ENCODE data around the gene KDM5B. TPM values are rescaled to one million over a fixed set of nuclear protein-coding genes. Genes with fewer than 3 reads are reported as not detected.

KDM5B gene
- total and polyA plus RNA-seq, 9 of the 15 experiments (the other 6 are each of a cell fraction or from before 2014, with no cell fraction given), result 15.4 to 90.6 (median 57.1) TPM

- Histone ChIP-seq H3K27me3 (ENCODE audit: control insufficient read depth in 2 of 2, insufficient read depth in 2 of 2, low read length in 2 of 2) (no peaks in the 10 kb centered on the region), H2AFZ (ENCODE audit: low read depth, low read length) (no peak overlapping the region), H3K4me1 (replicated peaks in 1 of 2; ENCODE audit: control insufficient read depth in 2 of 2, insufficient read depth in 2 of 2, low read length in 2 of 2) (no peaks in the 10 kb centered on the region), H3K4me3 (no peak overlapping the region), H3K79me2 (ENCODE audit: control insufficient read depth, insufficient read depth, low read length) (no peaks in the 10 kb centered on the region), H3K36me3 (ENCODE audit: control insufficient read depth, insufficient read depth, low read length) (peaks cover 94% of the 10 kb centered on the region), H4K20me1 (replicated peaks; ENCODE audit: control insufficient read depth, insufficient read depth, low read length) (no peaks in the 10 kb centered on the region), H3K9me3 (replicated peaks; ENCODE audit: control insufficient read depth, insufficient read depth, low read depth, low read length) (no peaks in the 10 kb centered on the region), H3K4me2 (ENCODE audit: insufficient read depth, low read length) (no peak overlapping the region), H3K9ac (ENCODE audit: insufficient read depth in 1 of 2, low read depth in 2 of 2, low read length in 2 of 2) (no peak overlapping the region), H3K27ac (ENCODE audit: extremely low read depth, low read depth, low read length) (no peak overlapping the region), H3K9me1 (ENCODE audit: control insufficient read depth, insufficient read depth, low read length) (no peaks in the 10 kb centered on the region)
- intact Hi-C loops (cut with micrococcal nuclease) (loop anchor here (10.0 kb wide), 1 partner anchor 249 kb away; no protein-coding TSS in a partner anchor), in situ Hi-C loops (cut with MboI) (no loop called here)
- 80% methylated on average over 3 of the region's 3 CpGs for WGBS (ENCODE audit: insufficient coverage, low coverage, missing lambda C conversion rate)
- no peak for TF ChIP-seq SNIP1 (IDR thresholded peaks at IDR 0.05; ENCODE audit: low read depth)
- no peak for TF ChIP-seq ZBTB11 (CRISPR knock-in tag; IDR thresholded peaks at IDR 0.05)
- peak; percentile 67 for TF ChIP-seq CEBPB (tag; IDR thresholded peaks at IDR 0.05)
- no peak for TF ChIP-seq CEBPG (CRISPR knock-in tag; IDR thresholded peaks at IDR 0.05)
- TF ChIP-seq CEBPG (tag; conservative IDR thresholded peaks at IDR 0.05 in 1 of 2, IDR thresholded peaks at IDR 0.05 in 1 of 2), result peak in 1 of 2 experiments; percentile 60; a peak in 1 of 4 replicates
- peak; percentile 35 for FAIRE-seq
- CTCF ChIA-PET (ENCODE audit: low intra/inter-chr PET ratio), result no interaction called here
- no peak for DNase-seq (ENCODE audit: extremely low read depth in 1 of 4, low spot score in 3 of 4)
- POLR2A ChIA-PET, result interaction anchor here (0.7 kb wide), 1 partner anchor 585 kb away, joined by 3 read pairs; the partner anchor contains the start of gene PTPN7
- BruUV-seq (replicated peaks), result no TSS peak
- no peak for ATAC-seq
Measured at GRCh38 chr1:202745323-202745888, 62.8 kb downstream of the KDM5B start.

Data from K562 (cell line).